IMR-90 (cell line): ENCODE data around the gene METTL4.

ENCODE experiments used
- CTCF ChIP-seq: conservative IDR thresholded peaks from 2 replicates; pipeline ENCODE4 v1.5.1; 2012; ENCODE audit warnings: mild to moderate bottlenecking, low read depth, low read length, improper control_type of control experiment
- MAFK ChIP-seq: IDR thresholded peaks from 2 replicates; pipeline ENCODE4 v1.6.1; 2012; ENCODE audit warnings: low read depth, low read length, improper control_type of control experiment
- MAZ ChIP-seq: IDR thresholded peaks from 2 replicates; pipeline ENCODE4 v1.6.1; 2012; ENCODE audit warnings: low read depth, mild to moderate bottlenecking, low read length, improper control_type of control experiment, moderate library complexity, borderline replicate concordance
- MXI1 ChIP-seq: IDR thresholded peaks from 2 replicates; pipeline ENCODE4 v1.6.1; 2012; ENCODE audit warnings: low read depth, mild to moderate bottlenecking, low read length, moderate library complexity, borderline replicate concordance
- POLR2A ChIP-seq: IDR thresholded peaks from 2 replicates; pipeline ENCODE4 v1.6.1; 2012; ENCODE audit warnings: mild to moderate bottlenecking, low read depth, low read length

- TF ChIP-seq CTCF (no peak), POLR2A (no peak), MAZ (no peak), MAFK (no peak), MXI1 (no peak)
These were observed 21.8 kb downstream of the METTL4 start for GRCh38 chr18:2549462-2549861.
